Middle frontal gyrus (tissue), 1 donor: ENCODE results near the gene NPAS3.

Source experiments
- DNase-seq: peaks from one replicate; pipeline ENCODE4 v3.0.0-alpha.2; 2015; ENCODE audit warnings: low spot score; ENCODE audit errors: extremely low spot score

The NPAS3 gene

GRCh38 chr14:33699300-33699983, 760.8 kb downstream of the NPAS3 start:
- DNase-seq: no peak

GRCh38 chr14:33700052-33700451, 761.4 kb downstream of the NPAS3 start:
- no peak for DNase-seq

DNA sequence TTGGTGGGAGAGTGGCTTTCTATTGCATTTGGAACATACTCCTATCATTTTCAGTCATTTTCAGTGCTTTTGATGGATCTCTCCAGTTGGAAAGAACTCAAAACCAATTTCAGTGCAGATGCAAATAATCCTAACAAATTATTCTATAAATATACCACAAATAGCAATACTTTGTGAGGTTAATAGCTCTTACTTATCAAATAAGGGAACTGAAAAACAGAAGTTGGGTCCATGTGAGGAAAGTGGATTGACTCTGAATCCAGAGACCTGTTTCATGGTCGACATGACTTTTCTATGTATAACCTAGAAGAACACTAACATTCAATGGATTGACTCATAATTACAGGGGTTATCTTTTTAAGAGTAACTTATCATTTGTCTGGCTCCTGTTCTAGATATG, 763.6 kb downstream of the NPAS3 start:
- DNase-seq: no peak

GRCh38 chr14:33704481-33704880, 765.8 kb downstream of the NPAS3 start:
- DNase-seq: no peak

GRCh38 chr14:33705490-33705889, 766.8 kb downstream of the NPAS3 start:
- DNase-seq: no peak

GRCh38 chr14:33707716-33708115, 769.0 kb downstream of the NPAS3 start:
- no peak for DNase-seq

DNA sequence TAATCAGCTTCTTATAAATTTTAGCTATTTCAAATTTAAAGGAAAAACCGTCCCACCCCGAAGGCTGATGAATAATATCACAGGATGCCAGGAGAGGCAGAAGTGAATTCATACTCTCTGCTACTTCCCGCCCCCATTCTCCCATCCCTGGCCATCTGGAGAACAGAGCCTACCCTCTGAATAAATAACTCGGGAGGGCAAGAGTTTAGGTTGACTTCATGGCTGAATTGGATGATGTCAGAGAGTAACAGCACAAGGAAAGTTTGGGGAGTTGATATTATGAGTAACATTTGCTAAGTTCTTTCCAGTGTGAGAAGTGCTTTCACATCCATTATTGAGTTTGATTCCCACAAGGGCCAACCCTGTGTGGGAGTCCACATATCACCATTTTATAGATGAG, 770.6 kb downstream of the NPAS3 start:
- DNase-seq: no peak

DNA sequence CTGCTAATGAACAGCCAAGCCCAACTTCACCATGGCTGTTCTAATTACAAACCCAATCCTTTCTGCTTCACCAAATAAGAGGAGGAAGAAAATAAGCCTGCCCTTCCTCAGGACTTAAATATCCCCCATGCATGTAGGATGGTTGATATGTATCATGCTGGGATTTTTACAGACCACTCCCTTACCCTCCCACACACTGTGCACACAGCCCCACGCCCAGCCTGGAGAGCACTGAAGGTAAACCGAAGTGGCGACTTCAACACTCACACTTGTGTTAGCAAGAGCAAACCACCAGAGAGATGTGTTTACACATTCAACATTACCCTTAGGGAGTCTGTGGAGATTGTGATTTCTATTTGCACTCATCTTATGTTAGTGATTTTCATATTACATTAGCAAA, 771.0 kb downstream of the NPAS3 start:
- no peak for DNase-seq

- no peak for DNase-seq
These were observed 771.6 kb downstream of the NPAS3 start for GRCh38 chr14:33710273-33710672.

DNA sequence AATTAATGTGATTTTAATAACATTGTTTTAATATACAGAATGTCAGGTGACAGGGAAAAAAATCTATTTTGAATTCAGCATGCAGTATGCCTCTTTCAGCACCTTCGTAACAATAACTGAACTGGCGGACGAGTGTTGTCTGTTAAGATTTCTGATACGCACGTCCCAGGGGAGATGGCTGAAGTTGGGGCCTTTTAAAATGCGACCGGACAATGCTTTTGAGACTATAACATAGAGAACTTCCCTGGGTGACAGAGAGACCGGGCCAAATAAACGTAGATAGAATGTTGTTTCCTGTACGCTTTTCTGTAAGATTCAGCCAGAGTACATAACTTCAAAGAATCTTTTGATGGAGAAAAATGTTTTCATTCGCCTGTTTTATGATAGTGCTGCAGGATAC, 772.5 kb downstream of the NPAS3 start:
- DNase-seq: no peak

DNA sequence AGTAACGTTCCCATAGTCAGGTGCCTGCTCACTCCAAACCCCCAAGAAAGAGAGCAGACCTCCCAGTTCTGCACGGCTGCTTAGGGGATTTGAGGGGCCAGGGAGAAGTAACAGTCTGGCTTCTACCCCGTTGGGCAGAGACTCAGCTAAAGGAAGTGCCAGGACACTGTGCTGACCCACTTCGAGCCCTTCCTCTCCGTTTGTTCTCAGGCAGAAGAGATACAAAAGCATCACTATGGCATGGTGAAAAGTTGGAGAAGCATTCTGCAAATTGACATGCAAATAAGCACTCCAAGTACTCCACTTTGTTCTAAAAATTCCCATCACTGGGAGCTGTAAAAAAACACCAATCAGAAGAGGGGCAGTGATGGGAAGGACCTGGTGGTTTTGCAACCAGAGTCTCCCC, 773.1 kb downstream of the NPAS3 start:
- no peak for DNase-seq

DNA sequence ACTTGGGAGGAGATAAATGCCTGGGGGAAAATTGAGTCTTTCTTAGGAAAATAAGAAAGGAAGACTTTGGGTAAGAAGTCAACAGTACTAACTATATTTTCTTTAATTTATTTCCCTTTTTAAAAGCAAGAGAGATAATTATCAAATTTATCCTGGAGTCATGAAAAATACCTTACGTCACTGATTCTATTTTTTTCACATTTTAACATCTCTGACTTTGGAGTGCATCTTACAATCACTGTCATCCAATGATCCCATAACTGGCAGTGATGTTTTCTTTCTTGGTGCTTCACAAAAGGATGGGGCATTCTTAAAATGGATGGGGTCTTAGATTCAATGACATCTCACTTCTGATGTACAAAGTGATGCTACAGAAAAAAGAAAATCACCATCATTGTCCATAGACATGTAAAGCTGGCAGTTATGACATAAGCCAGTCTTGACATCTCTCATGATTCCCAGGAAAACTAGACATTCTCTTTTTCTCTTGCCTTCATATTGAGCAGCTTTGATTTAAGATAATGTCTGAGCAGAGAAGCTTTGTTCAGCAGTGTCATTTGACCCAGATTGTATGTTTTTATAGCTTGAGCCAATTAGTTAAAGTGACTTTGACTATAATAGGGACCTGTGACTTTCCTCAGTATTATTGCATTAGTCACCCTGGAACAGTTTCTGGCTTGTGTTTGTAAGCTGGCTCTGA, 776.0 kb downstream of the NPAS3 start:
- DNase-seq: no peak

- DNase-seq: no peak
These were observed 776.5 kb downstream of the NPAS3 start for GRCh38 chr14:33715227-33715528.

GRCh38 chr14:33716921-33717320, 778.2 kb downstream of the NPAS3 start:
- DNase-seq: no peak

- DNase-seq: no peak
These were observed 779.2 kb downstream of the NPAS3 start for GRCh38 chr14:33717866-33718265.

- DNase-seq: no peak
These were observed 781.7 kb downstream of the NPAS3 start for GRCh38 chr14:33720284-33720787.

GRCh38 chr14:33726685-33727084, 788.0 kb downstream of the NPAS3 start:
- DNase-seq: no peak

- no peak for DNase-seq
These were observed 788.9 kb downstream of the NPAS3 start for GRCh38 chr14:33727606-33728005.

DNA sequence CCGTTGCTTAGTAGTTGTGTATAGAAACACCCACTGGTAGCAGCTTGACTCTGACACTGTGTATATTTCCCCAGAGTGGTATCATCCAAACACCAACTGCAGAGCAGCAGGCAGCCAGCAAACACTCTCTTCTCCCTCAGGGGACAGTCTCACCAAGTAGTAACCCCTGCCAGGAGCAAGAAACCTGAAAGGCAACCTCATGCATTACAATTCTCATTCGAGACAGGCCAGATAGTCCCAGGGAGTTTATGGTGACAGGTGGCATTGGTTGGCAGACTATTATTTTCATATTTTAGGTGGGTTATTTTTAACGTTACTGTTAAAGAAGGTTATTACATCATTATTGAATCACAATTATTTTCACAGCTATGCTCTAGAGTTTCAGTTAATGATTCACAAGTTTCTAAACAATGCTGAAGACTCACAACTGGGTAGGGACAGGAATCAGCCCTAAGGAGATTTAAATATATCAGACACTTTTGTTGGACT, 789.4 kb downstream of the NPAS3 start:
- DNase-seq: no peak

GRCh38 chr14:33730156-33730555, 791.5 kb downstream of the NPAS3 start:
- DNase-seq: no peak

DNA sequence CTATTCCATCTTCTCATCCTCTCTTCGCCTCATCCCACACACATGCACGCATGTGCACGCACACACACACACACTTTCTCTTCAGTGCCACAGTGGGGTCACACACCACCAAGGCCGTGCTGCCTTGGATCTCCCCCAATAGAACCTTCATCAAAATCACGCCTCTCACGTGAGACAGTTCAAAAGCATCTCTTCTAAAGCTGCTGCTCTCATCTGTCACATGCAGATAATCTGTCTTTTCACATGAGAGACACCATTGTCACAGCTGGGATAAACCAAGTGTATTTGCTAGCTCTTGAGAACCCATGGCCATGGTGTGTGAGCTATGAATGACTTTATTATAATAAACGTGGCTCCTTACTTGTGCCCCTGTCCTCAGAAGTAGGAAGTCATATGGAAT, 793.5 kb downstream of the NPAS3 start:
- DNase-seq: no peak

DNA sequence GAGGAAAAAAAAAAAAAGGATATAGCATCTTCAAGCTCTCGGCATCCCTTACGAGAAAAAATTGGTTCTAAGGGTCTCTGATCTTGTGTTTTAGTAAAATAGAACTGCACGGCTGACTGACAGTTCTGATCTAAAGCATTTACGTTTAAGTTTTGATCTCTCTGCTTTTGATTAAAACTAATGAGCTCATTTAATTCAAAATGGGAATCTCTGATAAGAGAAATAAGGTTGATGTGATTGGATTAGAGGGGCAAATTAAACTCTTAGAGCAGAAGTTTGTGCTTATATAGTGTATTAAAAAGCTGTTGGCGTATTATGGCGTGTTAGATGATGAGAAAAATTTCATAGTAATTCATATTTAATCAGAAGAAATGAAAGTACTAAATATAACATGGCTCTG, 794.6 kb downstream of the NPAS3 start:
- no peak for DNase-seq

DNA sequence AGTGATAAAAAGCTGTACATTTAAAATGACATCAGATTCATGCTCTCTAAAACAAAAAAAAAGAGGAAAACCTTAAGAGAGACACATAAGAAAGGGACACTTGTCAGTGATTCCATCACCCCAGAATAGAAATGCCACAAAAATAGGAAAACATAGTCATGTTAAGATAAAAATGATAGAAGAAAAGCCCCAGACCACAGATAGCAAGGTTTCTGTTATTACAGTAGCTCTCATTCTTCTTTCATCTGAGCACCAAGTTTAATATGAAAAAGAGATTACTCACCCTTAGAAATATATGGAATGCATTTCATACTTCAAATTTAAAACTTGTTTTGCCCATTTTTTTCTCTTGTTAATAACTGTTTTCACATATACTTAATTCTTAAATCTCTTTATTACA, 795.0 kb downstream of the NPAS3 start:
- DNase-seq: no peak
